Esophagus squamous epithelium (tissue), 4 donors: Measurements from ENCODE around the gene CLASP2.

Experiments used
- CTCF ChIP-seq, 6 experiments: fragments of 450-650 bp in 4 of 6; fragments of 200-600 bp in 2 of 6; sonication (generic) in 2 of 6; IDR thresholded peaks; one replicate each; pipeline ENCODE4 v1.5.1; 2016 to 2019; ENCODE audit warnings: antibody characterized with exemption in 6 of 6, mild to moderate bottlenecking in 4 of 6, moderate library complexity in 4 of 6
- POLR2A ChIP-seq, 4 donors: fragments of 450-650 bp; IDR thresholded peaks; one replicate each; pipeline ENCODE4 v1.6.1; 2017; ENCODE audit warnings: antibody characterized with exemption in 4 of 4, mild to moderate bottlenecking in 4 of 4, moderate library complexity in 3 of 4

GRCh38 chr3:33652736-33653135, 65.3 kb downstream of the CLASP2 start:
- TF ChIP-seq CTCF (IDR thresholded peaks at IDR 0.05) = no peak
- TF ChIP-seq POLR2A (IDR thresholded peaks at IDR 0.05) = no peak
